ENCODE results near the gene NUP210L. TPM values are rescaled to one million over a fixed set of nuclear protein-coding genes. Genes with fewer than 3 reads are reported as not detected.

Gene NUP210L
- total RNA-seq, 1 experiment from 2014 or later: 0.10 TPM

GRCh38 chr1:154115180-154115579 lies 39.7 kb downstream of the NUP210L start:
- DNase-seq (ENCODE audit: low read depth, low spot score): no peak
- RAD21 ChIA-PET (ENCODE audit: low non-redundant PET in 1 of 2, low total read pairs in 2 of 2, uncharacterized antibody in 2 of 2, unreplicated experiment in 2 of 2): no interaction called here
- POLR2A ChIA-PET: interaction anchor here (0.6 kb wide), 1 partner anchor 78 kb away, joined by 3 read pairs; no protein-coding TSS in a partner anchor
- no peaks in the 10 kb centered on the region for H3K9me3 ChIP-seq (ENCODE audit: control insufficient read depth in 1 of 2, insufficient read depth in 1 of 2, low read depth in 1 of 2, low read length in 2 of 2)
- no peaks in the 10 kb centered on the region for H3K27me3 ChIP-seq (ENCODE audit: insufficient read depth, low read length)
- TF ChIP-seq, protein P1, sequence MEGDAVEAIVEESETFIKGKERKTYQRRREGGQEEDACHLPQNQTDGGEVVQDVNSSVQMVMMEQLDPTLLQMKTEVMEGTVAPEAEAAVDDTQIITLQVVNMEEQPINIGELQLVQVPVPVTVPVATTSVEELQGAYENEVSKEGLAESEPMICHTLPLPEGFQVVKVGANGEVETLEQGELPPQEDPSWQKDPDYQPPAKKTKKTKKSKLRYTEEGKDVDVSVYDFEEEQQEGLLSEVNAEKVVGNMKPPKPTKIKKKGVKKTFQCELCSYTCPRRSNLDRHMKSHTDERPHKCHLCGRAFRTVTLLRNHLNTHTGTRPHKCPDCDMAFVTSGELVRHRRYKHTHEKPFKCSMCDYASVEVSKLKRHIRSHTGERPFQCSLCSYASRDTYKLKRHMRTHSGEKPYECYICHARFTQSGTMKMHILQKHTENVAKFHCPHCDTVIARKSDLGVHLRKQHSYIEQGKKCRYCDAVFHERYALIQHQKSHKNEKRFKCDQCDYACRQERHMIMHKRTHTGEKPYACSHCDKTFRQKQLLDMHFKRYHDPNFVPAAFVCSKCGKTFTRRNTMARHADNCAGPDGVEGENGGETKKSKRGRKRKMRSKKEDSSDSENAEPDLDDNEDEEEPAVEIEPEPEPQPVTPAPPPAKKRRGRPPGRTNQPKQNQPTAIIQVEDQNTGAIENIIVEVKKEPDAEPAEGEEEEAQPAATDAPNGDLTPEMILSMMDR (IDR thresholded peaks at IDR 0.05 in 2 of 3, conservative IDR thresholded peaks at IDR 0.05 in 1 of 3; ENCODE audit: borderline replicate concordance in 1 of 3, insufficient read depth in 1 of 3, low read depth in 2 of 3, low read length in 2 of 3): no peak
- TF ChIP-seq SP1 (IDR thresholded peaks at IDR 0.05; ENCODE audit: low read depth): no peak
- no peak for TF ChIP-seq TCF7L2 (IDR thresholded peaks at IDR 0.05; ENCODE audit: borderline replicate concordance, extremely low read depth, insufficient read depth, insufficient read length)
- no peak for TF ChIP-seq ZFX (IDR thresholded peaks at IDR 0.05)
- no peak for TF ChIP-seq ZNF274 (IDR thresholded peaks at IDR 0.05; ENCODE audit: low read depth, low read length)
- TF ChIP-seq EGR1 (IDR thresholded peaks at IDR 0.05; ENCODE audit: low read depth): no peak
- TF ChIP-seq CEBPB (IDR thresholded peaks at IDR 0.05; ENCODE audit: low read depth): no peak
- no peak for TF ChIP-seq MAX (IDR thresholded peaks at IDR 0.05)
- TF ChIP-seq FOSL1 (IDR thresholded peaks at IDR 0.05; ENCODE audit: low read depth): no peak
- H3K79me2 ChIP-seq (ENCODE audit: insufficient read depth, low read length): no peaks in the 10 kb centered on the region
- no peak overlapping the region for H3K4me3 ChIP-seq (replicated peaks in 1 of 2; ENCODE audit: low read depth in 1 of 2, low read length in 2 of 2)
- no peak overlapping the region for H3K27ac ChIP-seq (ENCODE audit: low read depth, low read length)
- CTCF ChIA-PET: no interaction called here
- no peak for ATAC-seq
- H2AFZ ChIP-seq (ENCODE audit: low read depth, low read length, poor library complexity, severe bottlenecking): no peak overlapping the region
- no TSS peak for BruUV-seq (replicated peaks)
- H3K36me3 ChIP-seq (ENCODE audit: control insufficient read depth in 1 of 2, insufficient read depth in 2 of 2, low read length in 2 of 2): no peaks in the 10 kb centered on the region
- intact Hi-C loops (cut with micrococcal nuclease): no loop called here
- H3K9me2 ChIP-seq (ENCODE audit: insufficient read depth): no peaks in the 10 kb centered on the region
- no peak overlapping the region for H3K4me2 ChIP-seq (ENCODE audit: low read length)
- H3K9ac ChIP-seq (ENCODE audit: low read length): no peak overlapping the region
- H4K20me1 ChIP-seq (ENCODE audit: insufficient read depth): no peaks in the 10 kb centered on the region
- H3K4me1 ChIP-seq (ENCODE audit: control insufficient read depth in 1 of 2, insufficient read depth in 2 of 2, low read length in 2 of 2): no peaks in the 10 kb centered on the region
